Glomerular visceral epithelial cell (primary cell): ENCODE data around the gene MICAL3.

Experiments
- DNase-seq: peaks from one replicate; pipeline ENCODE4 v3.0.0-alpha.2; 2016; ENCODE audit errors: extremely low spot score

Gene MICAL3

DNA sequence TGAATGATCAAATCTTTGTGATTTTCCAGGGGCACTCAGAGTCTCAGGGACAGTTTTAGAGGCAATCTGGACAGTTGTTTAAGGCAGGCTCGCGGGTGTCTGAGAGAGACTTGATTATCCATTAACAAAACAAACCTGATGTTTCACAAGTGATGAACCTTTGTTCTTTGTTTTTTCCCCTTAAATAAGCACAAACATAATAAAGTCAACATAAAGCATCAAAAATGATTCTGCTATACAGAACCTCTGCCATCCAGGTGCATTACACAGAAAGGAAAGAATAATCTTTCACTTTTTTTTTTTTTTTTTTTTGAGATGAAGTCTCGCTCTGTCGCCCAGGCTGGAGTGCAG is 263.2 kb downstream of the MICAL3 start:
- no peak for DNase-seq

- DNase-seq: no peak
Measured at GRCh38 chr22:17754233-17754925, 270.0 kb downstream of the MICAL3 start.

DNA sequence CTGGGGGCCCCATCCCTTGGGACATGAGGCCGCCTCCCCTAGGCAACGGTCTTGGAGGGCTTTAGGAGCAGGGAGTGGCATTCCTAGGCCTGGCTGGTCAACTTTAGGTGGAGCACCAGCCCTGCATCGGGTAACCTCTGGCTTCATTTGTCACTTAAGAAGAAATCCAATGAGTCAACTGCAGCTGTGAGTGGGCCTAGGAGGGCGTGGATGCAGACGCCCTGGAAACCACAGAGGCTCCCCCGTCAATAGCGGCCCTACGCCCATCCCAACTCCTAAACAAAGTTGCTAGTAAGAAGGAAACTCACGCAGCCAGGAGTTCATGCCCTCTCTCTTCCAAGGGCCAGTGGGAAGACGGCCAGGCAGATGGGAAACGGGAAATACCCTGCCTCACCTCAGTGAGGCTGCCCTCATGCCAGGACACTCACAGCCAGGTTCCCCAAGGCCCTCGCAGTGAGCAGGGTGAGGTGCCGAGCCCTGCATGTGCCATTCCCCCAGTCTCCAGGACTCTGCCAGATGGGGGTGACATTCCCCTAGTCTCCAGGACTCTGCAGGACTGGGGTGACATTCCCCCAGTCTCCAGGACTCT is 270.9 kb downstream of the MICAL3 start:
- DNase-seq: peak; percentile 34

DNA sequence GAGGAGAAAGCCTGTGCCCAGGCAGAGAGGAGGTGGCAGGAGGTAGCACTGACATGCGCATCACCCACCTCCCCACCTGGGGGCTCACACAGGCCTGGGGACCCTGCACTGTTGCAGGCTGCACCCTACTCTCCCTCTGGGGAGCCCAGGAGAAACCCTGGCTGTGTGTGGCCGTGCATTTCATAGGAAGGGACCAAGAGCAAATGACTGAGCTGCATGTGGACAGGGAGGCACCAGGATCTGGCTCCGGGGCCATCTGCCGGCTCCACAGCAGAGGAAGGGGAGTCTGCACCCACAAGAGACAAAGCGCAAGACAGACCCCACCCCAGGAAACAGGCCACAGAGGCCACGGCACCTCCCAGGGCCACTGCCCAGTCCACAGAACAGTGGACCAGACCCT is 272.8 kb downstream of the MICAL3 start:
- no peak for DNase-seq

DNA sequence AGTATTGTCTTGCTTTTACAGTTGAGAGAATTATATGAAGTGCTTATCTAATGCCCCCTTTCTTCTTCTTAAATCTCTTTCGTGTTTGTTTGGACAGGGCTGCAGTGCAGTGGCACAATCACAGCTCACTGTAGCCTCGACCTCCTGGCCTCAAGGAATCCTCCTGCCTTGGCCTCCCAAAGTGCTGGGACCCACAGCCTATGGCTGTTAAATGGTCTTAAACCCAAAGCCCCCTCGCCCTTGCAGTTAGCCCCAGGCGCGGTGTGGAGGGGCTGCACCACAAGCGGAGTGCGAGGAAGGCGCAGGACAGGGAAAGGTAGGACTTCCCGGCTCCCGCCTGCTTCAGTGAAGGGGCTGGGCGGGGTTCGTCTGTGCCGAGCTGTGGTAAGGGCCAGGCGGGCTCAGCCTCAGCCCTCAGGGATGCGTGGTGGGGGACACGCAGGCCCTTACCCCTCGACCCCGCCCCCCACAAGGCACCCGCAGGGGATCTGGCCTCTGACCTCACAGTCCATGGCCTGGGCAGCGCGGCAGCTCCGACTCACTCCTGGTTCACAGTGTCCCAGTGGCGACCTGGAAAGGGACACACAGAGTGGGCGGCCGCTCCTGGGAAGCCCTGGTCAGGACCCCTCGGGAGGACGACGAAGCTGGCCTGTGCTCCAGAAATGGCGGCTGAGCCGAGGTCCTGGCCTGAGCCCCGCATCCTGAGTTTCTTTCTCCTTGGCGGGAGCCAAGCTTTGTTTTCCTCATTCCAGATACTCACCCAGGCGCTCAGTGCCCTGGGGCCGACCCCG is 274.6 kb downstream of the MICAL3 start:
- no peak for DNase-seq

DNA sequence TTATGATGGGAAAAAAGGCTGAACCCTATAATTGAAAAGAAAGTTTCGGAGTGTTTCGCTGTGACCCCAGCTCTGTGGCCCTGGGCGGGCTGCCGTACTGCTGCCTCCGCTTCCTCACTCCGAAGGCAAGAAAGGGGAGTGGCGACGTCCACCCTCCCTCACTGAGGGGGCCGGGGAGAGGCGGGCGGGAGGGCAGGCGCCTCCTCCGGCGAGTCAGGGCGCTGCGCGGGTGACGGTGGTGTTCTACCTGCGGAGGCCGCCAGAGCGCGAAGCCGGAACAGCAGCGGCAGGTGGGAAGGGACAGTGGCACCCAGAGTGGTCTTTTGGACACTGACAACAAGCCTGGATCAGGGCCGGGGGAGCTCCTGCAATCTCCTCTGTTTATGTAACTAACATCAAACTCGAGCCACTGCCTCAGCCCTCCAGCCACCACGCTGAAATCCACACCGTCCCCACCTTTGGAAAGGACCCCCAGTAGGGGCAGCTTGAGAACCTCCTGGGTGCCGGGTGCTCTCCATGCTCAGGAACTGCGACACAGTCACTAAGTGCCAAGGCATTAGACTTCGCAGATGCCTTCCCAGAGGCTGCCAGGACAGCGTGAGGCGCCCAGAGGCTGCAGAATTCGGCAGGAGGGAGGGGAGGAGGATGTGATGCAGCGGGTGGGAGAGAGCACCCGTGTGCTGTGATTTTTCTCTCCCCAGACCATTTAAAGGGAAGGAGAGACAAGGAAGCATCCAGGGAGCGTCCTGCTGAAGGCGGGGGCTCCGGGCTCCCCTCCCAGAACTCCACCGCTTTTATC is 275.6 kb downstream of the MICAL3 start:
- DNase-seq: no peak

DNA sequence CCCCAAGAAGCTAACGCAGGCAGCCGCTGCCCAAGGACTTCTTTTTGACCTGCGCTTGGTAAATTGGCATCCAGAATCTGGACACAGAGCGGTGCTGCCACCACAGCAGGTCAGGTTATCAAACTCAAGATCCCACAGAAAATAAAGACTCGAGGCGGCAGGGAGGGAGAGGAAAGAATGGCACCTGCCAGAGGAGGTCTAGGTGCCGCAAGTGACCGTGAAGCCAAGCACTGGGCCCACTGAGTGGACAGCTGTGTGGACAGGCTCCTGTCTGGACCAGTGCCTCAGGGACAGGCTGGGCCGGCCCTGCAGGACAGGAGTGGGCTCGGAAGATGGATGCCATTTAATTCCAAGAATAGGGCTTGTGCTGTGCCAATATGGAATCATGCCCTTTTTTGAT is 277.4 kb downstream of the MICAL3 start:
- no peak for DNase-seq

- no peak for DNase-seq
Measured at GRCh38 chr22:17744430-17744829, 279.9 kb downstream of the MICAL3 start.

GRCh38 chr22:17743661-17744411 is 280.5 kb downstream of the MICAL3 start:
- DNase-seq: no peak

GRCh38 chr22:17742527-17742902 is 281.8 kb downstream of the MICAL3 start:
- peak; percentile 66 for DNase-seq

GRCh38 chr22:17741866-17742526 is 282.4 kb downstream of the MICAL3 start:
- no peak for DNase-seq

DNA sequence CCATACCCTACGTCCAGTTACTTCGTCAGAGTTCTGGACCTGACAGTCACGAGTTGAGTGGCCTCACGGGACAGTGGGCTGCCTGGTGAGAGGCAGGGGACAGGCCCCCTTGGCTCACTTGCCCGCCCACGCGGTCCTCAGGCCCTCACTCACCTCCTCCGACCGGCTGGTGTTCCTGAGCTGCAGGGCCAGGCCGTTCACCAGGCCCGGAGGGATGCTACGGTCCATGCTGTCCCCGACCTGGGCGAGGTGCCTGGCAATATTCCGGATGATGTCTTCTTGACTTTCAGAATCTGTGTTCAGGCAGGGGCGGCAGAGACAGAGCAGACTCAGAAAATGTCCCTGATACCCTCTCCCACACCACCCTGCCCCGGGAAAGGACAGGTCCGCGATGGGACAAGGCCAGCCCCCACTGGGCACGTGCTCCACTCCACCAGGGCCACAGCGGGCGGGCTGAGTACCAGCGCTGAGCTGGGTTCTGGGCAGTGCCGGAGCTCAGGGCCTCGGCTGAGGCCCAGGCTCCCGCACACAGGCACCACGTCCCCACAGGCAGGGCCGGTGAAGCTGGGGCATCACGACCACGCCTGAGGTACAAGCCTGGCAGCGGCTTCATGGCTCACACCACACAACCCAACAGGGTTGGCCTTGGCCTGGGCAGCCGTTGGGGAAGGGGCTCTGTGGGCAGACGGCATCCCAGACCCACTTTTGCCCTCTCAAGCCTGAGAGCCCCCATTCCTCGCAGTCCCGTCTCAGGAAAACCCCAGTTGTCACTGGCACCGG is 285.0 kb downstream of the MICAL3 start:
- no peak for DNase-seq

DNA sequence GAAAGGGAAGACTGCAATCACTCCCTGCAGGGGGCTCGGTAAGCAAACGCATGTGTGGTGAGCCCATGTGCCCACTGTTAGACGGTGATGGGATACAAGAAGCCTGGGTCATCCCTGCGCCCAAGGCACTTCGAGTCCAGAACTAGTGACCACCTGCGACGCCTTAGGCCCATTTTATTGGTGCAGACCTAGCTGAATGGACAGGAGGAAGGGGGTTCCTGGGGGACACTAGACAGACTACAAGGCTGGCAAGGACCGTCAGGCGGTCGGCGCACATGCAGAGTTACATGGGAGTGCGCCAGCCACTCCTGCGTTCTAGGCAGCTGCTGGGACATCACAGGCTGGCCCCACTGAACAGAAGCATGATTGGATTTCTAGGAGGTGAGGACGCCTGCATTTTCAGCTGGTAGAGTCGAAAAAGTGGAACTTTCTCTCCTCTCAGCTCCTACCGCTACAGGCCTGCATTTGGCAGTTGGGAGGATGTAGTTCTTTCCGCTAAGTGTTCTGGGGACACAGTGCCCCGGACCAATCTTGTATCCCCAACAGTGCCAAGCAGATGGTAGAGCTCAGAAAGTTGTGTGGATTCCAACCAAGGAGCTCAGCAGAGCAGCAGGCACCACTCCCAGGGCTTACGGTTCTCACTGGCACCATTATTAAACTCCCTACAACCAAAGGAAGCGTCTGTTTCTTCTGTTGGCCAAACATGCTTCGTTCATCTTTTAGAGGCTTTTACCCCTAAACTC is 285.8 kb downstream of the MICAL3 start:
- DNase-seq: no peak
